Fibroblast of the aortic adventitia (primary cell): ENCODE data around the gene PUS1. TPM values are rescaled to one million over a fixed set of nuclear protein-coding genes. Genes with fewer than 3 reads are reported as not detected.

Experiments
- DNase-seq: peaks from one replicate; pipeline ENCODE4 v3.0.0-alpha.2; 2010; ENCODE audit warnings: low read depth
- H3K4me3 ChIP-seq: 2 replicates; pipeline ENCODE4 v1.5.1; 2011; ENCODE audit warnings: low read depth, mild to moderate bottlenecking, control low read depth, low read length, moderate library complexity
- CTCF ChIP-seq: IDR thresholded peaks from 2 replicates; pipeline ENCODE4 v1.5.1; 2011; ENCODE audit warnings: mild to moderate bottlenecking, low read length, control low read depth, inconsistent platforms; ENCODE audit not compliant: insufficient read depth
- total RNA-seq: library from RNA; depleted of rRNA; stranded (reverse); fragments of >200 nt; gene quantifications from 2 replicates; pipeline ENCODE4 v1.2.3, GENCODE V29; 2012; ENCODE audit warnings: low replicate concordance

PUS1 gene
- total RNA-seq, 1 donor, result 9.3 TPM

- TF ChIP-seq CTCF, result no peak
- DNase-seq, result no peak
- no peak overlapping the region for H3K4me3 ChIP-seq
These were observed 6.3 kb upstream of the PUS1 start for GRCh38 chr12:131922772-131923171.

- no peak overlapping the region for H3K4me3 ChIP-seq
- no peak for DNase-seq
- no peak for TF ChIP-seq CTCF
These were observed 5.8 kb upstream of the PUS1 start for GRCh38 chr12:131923260-131923659.

GRCh38 chr12:131927110-131928079 lies 1.7 kb upstream of the PUS1 start:
- no peak for TF ChIP-seq CTCF
- no peak overlapping the region for H3K4me3 ChIP-seq
- no peak for DNase-seq

GRCh38 chr12:131928080-131928710 lies 881 bp upstream of the PUS1 start:
- peak overlapping the region; percentile 74 for H3K4me3 ChIP-seq
- no peak for TF ChIP-seq CTCF
- peak; percentile 15 for DNase-seq

GRCh38 chr12:131929581-131930456 lies 743 bp downstream of the PUS1 start:
- peak overlapping the region; percentile 94 for H3K4me3 ChIP-seq
- TF ChIP-seq CTCF, result no peak
- DNase-seq, result peak; percentile 15

- no peak for TF ChIP-seq CTCF
- H3K4me3 ChIP-seq, result peak overlapping the region; percentile 94
- no peak for DNase-seq
These were observed 1.4 kb downstream of the PUS1 start for GRCh38 chr12:131930510-131930909.
